H1 (cell line): Measurements from ENCODE around the gene SH3D19. TPM values are rescaled to one million over a fixed set of nuclear protein-coding genes. Genes with fewer than 3 reads are reported as not detected.
A peak's percentile ranks its signal among the peaks of the same experiment; 100 is the strongest.

Experiments used
- CTCF ChIA-PET: fragments of 300-600 bp; sonication (Branson Sonifier 250); formaldehyde crosslinking; loops from one replicate; lab custom pipeline; 2021; ENCODE audit not compliant: partially characterized antibody; lab: Charles Lee
- POLR2A ChIA-PET: fragments of 300-600 bp; sonication (Branson Sonifier 250); formaldehyde crosslinking; loops from one replicate; lab custom pipeline; 2021; ENCODE audit warnings: inconsistent platforms; ENCODE audit not compliant: partially characterized antibody; lab: Charles Lee
- DNase-seq, 2 experiments: peaks; one replicate each; pipeline versions ENCODE4 v3.0.0 to v3.0.0-alpha.2; 2010 to 2022; ENCODE audit warnings: low spot score in 2 of 2, low read depth in 1 of 2, mixed read lengths in 1 of 2
- FAIRE-seq: peaks from 2 replicates; lab custom pipeline; 2011; peaks lifted over from hg19 to GRCh38; lab: Jason Lieb, UNC
- H2AFZ ChIP-seq: 2 replicates; pipeline ENCODE4 v1.8.1; 2012; ENCODE audit warnings: low read length, inconsistent platforms
- H2AK5ac ChIP-seq: 2 replicates; pipeline ENCODE4 v1.6.1; 2013; ENCODE audit warnings: low read depth, low read length
- H2BK120ac ChIP-seq: replicated peaks from 2 replicates; pipeline ENCODE3; 2013; ENCODE audit warnings: low read depth, low read length, inconsistent platforms
- H2BK12ac ChIP-seq: 2 replicates; pipeline ENCODE4 v1.6.1; 2013; ENCODE audit warnings: low read depth, low read length
- H2BK15ac ChIP-seq: 2 replicates; pipeline ENCODE4 v1.6.1; 2013; ENCODE audit warnings: low read length
- H2BK20ac ChIP-seq: 2 replicates; pipeline ENCODE4 v1.6.1; 2013; ENCODE audit warnings: low read length
- H2BK5ac ChIP-seq: 2 replicates; pipeline ENCODE4 v1.6.1; 2013; ENCODE audit warnings: low read depth, low read length
- H3K14ac ChIP-seq: 2 replicates; pipeline ENCODE4 v1.6.1; 2013; ENCODE audit warnings: inconsistent platforms; ENCODE audit not compliant: insufficient read length
- H3K18ac ChIP-seq: 2 replicates; pipeline ENCODE4 v1.6.1; 2013; ENCODE audit warnings: low read length; ENCODE audit errors: extremely low read depth
- H3K23ac ChIP-seq: 2 replicates; pipeline ENCODE4 v1.6.1; 2013; ENCODE audit warnings: inconsistent platforms; ENCODE audit not compliant: insufficient read length
- H3K23me2 ChIP-seq: 2 replicates; pipeline ENCODE4 v1.6.1; 2013; ENCODE audit warnings: low read depth, low read length
- H3K27ac ChIP-seq: 2 replicates; pipeline ENCODE4 v1.6.1; 2011; ENCODE audit warnings: low read depth, low read length, inconsistent platforms
- H3K27me3 ChIP-seq, 4 experiments: replicated peaks in 1 of 4; 1 replicate in 1 of 4; 2 replicates in 3 of 4; pipeline versions ENCODE4 v1.6.1 to v1.8.1; 2011 to 2013; ENCODE audit warnings: low read length in 3 of 4, mild to moderate bottlenecking in 3 of 4, inconsistent platforms in 2 of 4, mixed read lengths in 2 of 4, moderate library complexity in 1 of 4; ENCODE audit not compliant: control insufficient read depth in 3 of 4, insufficient read depth in 3 of 4; ENCODE audit errors: extremely low read depth in 1 of 4
- H3K36me3 ChIP-seq, 4 experiments: 2 replicates each; pipeline versions ENCODE4 v1.6.1 to v1.8.1; 2011 to 2013; ENCODE audit warnings: mild to moderate bottlenecking in 4 of 4, low read length in 3 of 4, moderate library complexity in 2 of 4, control low read depth in 1 of 4, inconsistent platforms in 1 of 4; ENCODE audit not compliant: insufficient read depth in 4 of 4, control insufficient read depth in 2 of 4
- H3K4ac ChIP-seq: replicated peaks from 2 replicates; pipeline ENCODE3; 2013; ENCODE audit warnings: low read length, low read depth, mixed read lengths, inconsistent platforms; ENCODE audit not compliant: insufficient read length
- H3K4me1 ChIP-seq, 4 experiments: replicated peaks in 1 of 4; 1 replicate in 1 of 4; 2 replicates in 3 of 4; pipeline versions ENCODE4 v1.6.1 to v1.8.1; 2011 to 2013; ENCODE audit warnings: low read length in 3 of 4, inconsistent platforms in 2 of 4, mixed read lengths in 1 of 4; ENCODE audit not compliant: insufficient read depth in 4 of 4, control insufficient read depth in 3 of 4
- H3K4me2 ChIP-seq, 2 experiments: 2 replicates each; pipeline versions ENCODE4 v1.6.1 to v1.8.1; 2011 to 2013; ENCODE audit warnings: low read depth in 2 of 2, low read length in 2 of 2, control low read depth in 1 of 2, inconsistent platforms in 1 of 2, mild to moderate bottlenecking in 1 of 2; ENCODE audit not compliant: insufficient read depth in 1 of 2
- H3K4me3 ChIP-seq, 4 experiments: fragments of 200-600, 300-600 bp in 1 of 4; sonication (generic), shearing (Covaris generic), sonication (Bioruptor Twin) in 1 of 4; 2 replicates each; pipeline versions ENCODE4 v1.5.1 to v1.8.1; 2011 to 2016; ENCODE audit warnings: low read length in 4 of 4, low read depth in 3 of 4, control low read depth in 2 of 4, inconsistent platforms in 2 of 4, mild to moderate bottlenecking in 2 of 4, mixed read lengths in 1 of 4, moderate library complexity in 1 of 4; ENCODE audit not compliant: insufficient read depth in 2 of 4; ENCODE audit errors: extremely low read depth in 1 of 4
- H3K56ac ChIP-seq: replicated peaks from 2 replicates; pipeline ENCODE3; 2013; ENCODE audit warnings: low read depth, mild to moderate bottlenecking, mixed read lengths, low read length, inconsistent platforms; ENCODE audit not compliant: insufficient read length
- H3K79me1 ChIP-seq: 2 replicates; pipeline ENCODE4 v1.6.1; 2013; ENCODE audit warnings: low read depth, low read length, control low read depth
- H3K79me2 ChIP-seq, 2 experiments: 2 replicates each; pipeline versions ENCODE4 v1.6.1 to v1.8.1; 2012 to 2013; ENCODE audit warnings: low read length in 2 of 2, mild to moderate bottlenecking in 2 of 2, inconsistent platforms in 1 of 2; ENCODE audit not compliant: insufficient read depth in 2 of 2, control insufficient read depth in 1 of 2
- H3K9ac ChIP-seq, 4 experiments: replicated peaks in 1 of 4; 1 replicate in 1 of 4; 2 replicates in 3 of 4; pipeline versions ENCODE4 v1.6.1 to v1.8.1; 2011 to 2013; ENCODE audit warnings: low read depth in 3 of 4, low read length in 3 of 4, control low read depth in 2 of 4, mild to moderate bottlenecking in 2 of 4, moderate library complexity in 2 of 4, inconsistent platforms in 1 of 4; ENCODE audit errors: extremely low read depth in 1 of 4
- H3K9me3 ChIP-seq, 2 experiments: 2 replicates each; pipeline versions ENCODE4 v1.6.1 to v1.8.1; 2012 to 2013; ENCODE audit warnings: mild to moderate bottlenecking in 2 of 2, moderate library complexity in 2 of 2, control low read depth in 1 of 2, inconsistent platforms in 1 of 2, low read depth in 1 of 2, low read length in 1 of 2, mixed read lengths in 1 of 2; ENCODE audit not compliant: insufficient read depth in 2 of 2
- H4K20me1 ChIP-seq, 2 experiments: replicated peaks in 1 of 2; 2 replicates each; pipeline versions ENCODE3 to v1.8.1; 2011 to 2013; ENCODE audit warnings: inconsistent platforms in 2 of 2, low read length in 2 of 2, mild to moderate bottlenecking in 1 of 2; ENCODE audit not compliant: insufficient read depth in 2 of 2, control insufficient read depth in 1 of 2
- H4K5ac ChIP-seq: 2 replicates; pipeline ENCODE4 v1.6.1; 2013; ENCODE audit warnings: low read length, low read depth, mixed read lengths, inconsistent platforms; ENCODE audit not compliant: insufficient read length
- H4K8ac ChIP-seq: 2 replicates; pipeline ENCODE4 v1.8.0; 2013; ENCODE audit warnings: mild to moderate bottlenecking, moderate library complexity, low read length, inconsistent platforms; ENCODE audit not compliant: insufficient read depth; ENCODE audit errors: extremely low read depth
- H4K91ac ChIP-seq: replicated peaks from 2 replicates; pipeline ENCODE3; 2013; ENCODE audit warnings: low read length, mixed read lengths, inconsistent platforms; ENCODE audit not compliant: insufficient read length
- CBX8 ChIP-seq: fragments of 300-800, 300-1000 bp; sonication (generic); IDR thresholded peaks from 2 replicates; pipeline ENCODE4 v1.7.1; 2016; ENCODE audit warnings: low read depth, low read length, borderline replicate concordance
- CTBP2 ChIP-seq: IDR thresholded peaks from 2 replicates; pipeline ENCODE4 v1.7.0; 2011; ENCODE audit warnings: borderline replicate concordance, mild to moderate bottlenecking, moderate library complexity, mixed read lengths, low read length; ENCODE audit not compliant: insufficient read depth, insufficient read length
- EZH2 ChIP-seq: fragments of 200-600 bp; sonication (generic); IDR thresholded peaks from 2 replicates; pipeline ENCODE4 v1.7.1; 2012; ENCODE audit warnings: low read depth, mild to moderate bottlenecking, moderate library complexity, low read length, inconsistent platforms; ENCODE audit not compliant: severe bottlenecking
- GTF2F1 ChIP-seq: IDR thresholded peaks from 2 replicates; pipeline ENCODE4 v1.6.1; 2012; ENCODE audit warnings: low read depth, low read length, improper control_type of control experiment, borderline replicate concordance
- RXRA ChIP-seq: IDR thresholded peaks from 2 replicates; pipeline ENCODE4 v1.6.1; 2011; ENCODE audit warnings: low read depth, mild to moderate bottlenecking, low read length, moderate library complexity; ENCODE audit not compliant: insufficient read depth
- SIN3A ChIP-seq, 2 experiments: IDR thresholded peaks in 1 of 2; conservative IDR thresholded peaks in 1 of 2; 2 replicates each; pipeline ENCODE4 v1.6.1; 2011 to 2012; ENCODE audit warnings: low read length in 2 of 2, improper control_type of control experiment in 1 of 2, low read depth in 1 of 2, mild to moderate bottlenecking in 1 of 2
- SP4 ChIP-seq: IDR thresholded peaks from 2 replicates; pipeline ENCODE4 v1.6.1; 2012; ENCODE audit warnings: low read length, inconsistent platforms
- WGBS, 2 experiments: shearing (Covaris generic) in 1 of 2; methylation state at CpG; one replicate each; pipeline versions ENCODE4 v1.1.6 to v1.1.7; 2013 to 2015; ENCODE audit warnings: low lambda C conversion rate in 2 of 2, mixed read lengths in 2 of 2, inconsistent platforms in 1 of 2, low coverage in 1 of 2, missing lambda C conversion rate in 1 of 2; ENCODE audit not compliant: insufficient replicate concordance in 2 of 2, insufficient coverage in 1 of 2, insufficient read length in 1 of 2; ENCODE audit errors: extremely low coverage in 1 of 2, missing lambda C conversion rate in 1 of 2; 5-methylcytosine and 5-hydroxymethylcytosine counted together
- polyA plus RNA-seq, 7 experiments: library from polyadenylated mRNA; depleted of rRNA in 3 of 7; stranded (reverse) in 5 of 7; unstranded in 2 of 7; fragments of >200 nt in 5 of 7; fragments of 200-250 nt in 2 of 7; gene quantifications; 1 replicate in 5 of 7; 2 replicates in 1 of 7; 4 replicates in 1 of 7; pipeline versions ENCODE4 v1.2.1 to v1.2.3, GENCODE V29; 2011 to 2013; ENCODE audit warnings: missing spikeins in 2 of 7, mixed read lengths in 2 of 7
- total RNA-seq: library from RNA; stranded (reverse); fragmentation: NEBNext Ultra II Directional; extraction: Animal tissue kit (Norgen Biotek cat#: 25700); gene quantifications from 2 replicates; pipeline ENCODE4 v1.2.1, GENCODE V29; 2021

Gene SH3D19
- total and polyA plus RNA-seq, 2 of the 8 experiments (the other 6 are each of a cell fraction or from before 2014, with no cell fraction given): 11.7 to 51.3 TPM

GRCh38 chr4:151236036-151236435, 89.4 kb downstream of the SH3D19 start:
- no peak overlapping the region for H3K23ac ChIP-seq
- H2BK20ac ChIP-seq: no peak overlapping the region
- DNase-seq (no peak), FAIRE-seq (no peak)
- H3K56ac ChIP-seq: no peak overlapping the region
- H3K9ac ChIP-seq: no peak overlapping the region
- no peaks in the 10 kb centered on the region for H3K27me3 ChIP-seq
- H3K18ac ChIP-seq: no peak overlapping the region
- peak overlapping the region; percentile 80; the same call in 1 of the 2 replicates for H4K8ac ChIP-seq
- no peak overlapping the region for H3K27ac ChIP-seq
- TF ChIP-seq SIN3A (conservative IDR thresholded peaks at IDR 0.05 in 1 of 2, IDR thresholded peaks at IDR 0.05 in 1 of 2; ENCODE audit: low read depth in 1 of 2, low read length in 2 of 2): no peak
- TF ChIP-seq RXRA: no peak
- TF ChIP-seq CTBP2: no peak
- TF ChIP-seq CBX8: no peak
- TF ChIP-seq EZH2: no peak
- TF ChIP-seq SP4: no peak
- no peak for TF ChIP-seq GTF2F1
- H3K4ac ChIP-seq: no peak overlapping the region
- H3K4me3 ChIP-seq: no peak overlapping the region
- no peaks in the 10 kb centered on the region for H3K23me2 ChIP-seq
- H2BK5ac ChIP-seq: no peak overlapping the region
- no peak overlapping the region for H3K14ac ChIP-seq
- ChIA-PET CTCF (interaction anchor here (1.6 to 1.9 kb wide), 2 partner anchors 10 to 118 kb away, joined by 3 to 7 read pairs; no protein-coding TSS in a partner anchor), POLR2A (interaction anchor here (1.0 to 1.3 kb wide), 2 partner anchors 10 to 14 kb away, joined by 3 to 4 read pairs; no protein-coding TSS in a partner anchor)
- no peak overlapping the region for H4K5ac ChIP-seq
- H2AFZ ChIP-seq: no peak overlapping the region
- H2AK5ac ChIP-seq: no peak overlapping the region
- peaks cover 0 to 28% of the 10 kb centered on the region in 2 experiments; a peak in 2 of 4 replicates for H3K79me2 ChIP-seq
- H4K91ac ChIP-seq: no peak overlapping the region
- peaks cover 2% of the 10 kb centered on the region; the same call in 1 of the 2 replicates for H3K79me1 ChIP-seq
- H2BK120ac ChIP-seq: no peak overlapping the region
- 97% methylated on average over 14 of the region's 27 CpGs; no CpG with 5 or more reads in 1 of the 2 experiments for WGBS, 2 experiments
- no peaks in the 10 kb centered on the region for H3K4me1 ChIP-seq
- H2BK12ac ChIP-seq: no peak overlapping the region
- H3K4me2 ChIP-seq: no peak overlapping the region
- H2BK15ac ChIP-seq: no peak overlapping the region
- H3K36me3 ChIP-seq: no peaks in the 10 kb centered on the region
- H4K20me1 ChIP-seq: no peaks in the 10 kb centered on the region
- H3K9me3 ChIP-seq: 0 out of 4 replicates have a peak, but pooled peaks cover 0 to 3% of the 10 kb centered on the region in 2 experiments
